NCI-H2196 (cell line): ENCODE data around the gene PDCD1LG2.
"Not testable (repeated sequence)": the region's sequence is repeated elsewhere in the genome, so short reads cannot be mapped to it uniquely, and the experiment has no call there.

Experiments used
- DNase-seq: peaks from one replicate; lab custom pipeline; 2025; ENCODE audit not compliant: unreplicated experiment; lab: John Stamatoyannopoulos, UW

PDCD1LG2 gene

GRCh38 chr9:5510360-5510931 lies at the start of gene PDCD1LG2:
TSS of gene PDCD1LG2 (plus strand) at chr9:5510531. CDS start at chr9:5522547, 12,016 bp downstream.
- DNase-seq = no peak

- DNase-seq = not testable (repeated sequence)
Measured at GRCh38 chr9:5464831-5465330, 45.5 kb upstream of the PDCD1LG2 start.

- no peak for DNase-seq
Measured at GRCh38 chr9:5466005-5466404, 44.3 kb upstream of the PDCD1LG2 start.

GRCh38 chr9:5466766-5467165 lies 43.6 kb upstream of the PDCD1LG2 start:
- no peak for DNase-seq

- no peak for DNase-seq
Measured at GRCh38 chr9:5468850-5469249, 41.5 kb upstream of the PDCD1LG2 start.

- no peak for DNase-seq
Measured at GRCh38 chr9:5470122-5470521, 40.2 kb upstream of the PDCD1LG2 start.

GRCh38 chr9:5470816-5471215 lies 39.5 kb upstream of the PDCD1LG2 start:
- DNase-seq = no peak

- DNase-seq = not testable (repeated sequence)
Measured at GRCh38 chr9:5475611-5476010, 34.7 kb upstream of the PDCD1LG2 start.

GRCh38 chr9:5478206-5478605 lies 32.1 kb upstream of the PDCD1LG2 start:
- DNase-seq = no peak

GRCh38 chr9:5479994-5480694 lies 30.2 kb upstream of the PDCD1LG2 start:
- no peak for DNase-seq

- DNase-seq = no peak
Measured at GRCh38 chr9:5480919-5481318, 29.4 kb upstream of the PDCD1LG2 start.

GRCh38 chr9:5481322-5482040 lies 28.9 kb upstream of the PDCD1LG2 start:
- DNase-seq = no peak

- no peak for DNase-seq
Measured at GRCh38 chr9:5482194-5482593, 28.1 kb upstream of the PDCD1LG2 start.

- DNase-seq = no peak
Measured at GRCh38 chr9:5483306-5483705, 27.0 kb upstream of the PDCD1LG2 start.

GRCh38 chr9:5485378-5486085 lies 24.8 kb upstream of the PDCD1LG2 start:
- no peak for DNase-seq

GRCh38 chr9:5486988-5487387 lies 23.3 kb upstream of the PDCD1LG2 start:
- DNase-seq = no peak

GRCh38 chr9:5488221-5489008 lies 21.9 kb upstream of the PDCD1LG2 start:
- DNase-seq = no peak

- no peak for DNase-seq
Measured at GRCh38 chr9:5489630-5490490, 20.5 kb upstream of the PDCD1LG2 start.

GRCh38 chr9:5492965-5493678 lies 17.2 kb upstream of the PDCD1LG2 start:
- DNase-seq = no peak
